ENCODE results near the gene KRTAP5-3.
"Not testable (repeated sequence)": the region's sequence is repeated elsewhere in the genome, so short reads cannot be mapped to it uniquely, and the experiment has no call there.

KRTAP5-3 gene

DNA sequence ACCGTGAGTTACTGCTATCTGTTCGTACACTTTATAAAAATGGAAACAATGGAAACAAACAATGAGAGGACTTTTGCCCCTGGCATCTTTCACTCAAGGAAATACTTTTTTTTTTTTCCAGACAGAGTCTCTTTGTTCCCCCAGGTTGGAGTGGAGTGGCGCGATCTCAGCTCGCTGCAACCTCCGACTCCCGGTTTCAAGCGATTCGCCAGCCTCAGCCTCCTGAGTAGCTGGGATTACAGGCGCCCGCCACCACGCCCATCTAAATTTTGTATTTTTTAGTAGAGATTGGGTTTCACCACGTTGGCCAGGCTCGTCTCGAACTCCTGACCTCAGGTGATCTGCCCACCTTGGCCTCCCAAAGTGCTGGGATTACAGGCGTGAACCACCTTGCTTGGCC lies 32.5 kb downstream of the KRTAP5-3 start:
- not testable (repeated sequence) for DNase-seq

DNA sequence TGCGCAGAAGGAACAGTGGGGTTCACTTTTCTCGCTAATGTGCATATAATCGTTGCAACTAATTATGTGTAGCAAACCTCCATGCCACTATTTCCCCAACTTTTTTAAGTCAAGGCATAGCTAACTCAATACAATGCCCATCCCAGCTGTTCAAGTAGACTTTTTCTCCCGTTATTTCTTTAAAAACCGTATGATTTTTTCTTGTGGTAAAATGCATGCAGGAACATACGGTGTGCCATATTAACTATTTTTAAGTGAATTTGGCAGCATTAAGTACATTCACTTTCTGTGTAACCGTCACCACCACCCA lies 33.4 kb downstream of the KRTAP5-3 start:
- DNase-seq: no peak

DNA sequence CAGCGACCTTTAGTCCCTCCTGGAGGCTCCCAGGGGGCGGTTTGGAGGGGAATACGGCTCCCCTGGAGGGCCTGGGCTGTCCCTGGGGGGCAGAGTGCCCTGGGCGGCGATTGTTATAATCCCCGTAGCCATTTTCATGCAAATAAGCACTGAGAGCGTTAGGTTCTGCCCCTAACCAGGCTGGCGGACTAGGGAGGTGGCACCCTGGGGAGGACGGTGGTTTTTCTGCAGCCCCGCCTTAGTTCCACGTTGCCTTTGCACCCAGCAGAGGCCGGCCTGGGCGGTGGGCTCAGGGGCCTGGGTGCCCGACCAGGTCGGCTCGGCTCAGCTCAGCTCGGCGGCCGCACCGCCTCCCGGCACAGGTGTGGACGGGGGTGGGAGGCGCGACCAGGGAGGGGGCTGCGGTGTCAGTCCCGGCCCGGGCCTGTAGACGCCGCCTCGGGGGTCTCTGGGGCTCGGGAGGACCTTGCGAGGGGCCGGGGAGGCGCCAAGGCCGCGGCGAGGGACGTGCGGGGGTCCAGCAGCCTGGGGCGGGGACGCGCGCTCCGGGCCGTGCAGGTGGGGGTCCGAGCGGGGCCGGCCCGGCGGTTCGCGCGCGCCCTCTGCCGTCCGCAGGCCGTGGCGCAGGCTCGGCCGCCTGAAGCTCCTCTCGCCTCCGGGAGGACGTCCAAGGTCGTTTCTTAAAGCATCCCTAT lies 33.9 kb downstream of the KRTAP5-3 start:
- DNase-seq: peak; percentile 45 to 63

DNA sequence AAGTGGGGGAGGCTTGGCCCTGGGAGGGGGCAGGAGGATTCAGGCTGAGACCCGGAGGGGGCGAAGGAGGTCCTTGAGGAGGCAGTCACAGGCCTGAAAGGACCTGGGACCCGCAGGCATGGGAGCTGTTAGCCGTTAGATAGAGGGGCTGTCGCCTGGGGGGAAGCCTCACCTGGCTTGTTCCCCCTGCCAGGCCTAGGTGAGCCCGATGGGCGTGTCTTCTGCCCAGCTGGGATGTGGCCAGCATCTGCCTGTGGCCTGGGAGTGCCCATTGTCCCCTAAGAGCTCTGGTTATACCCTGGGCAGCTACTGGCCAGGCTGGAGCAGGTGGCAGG lies 34.4 kb downstream of the KRTAP5-3 start:
- no peak for DNase-seq

DNA sequence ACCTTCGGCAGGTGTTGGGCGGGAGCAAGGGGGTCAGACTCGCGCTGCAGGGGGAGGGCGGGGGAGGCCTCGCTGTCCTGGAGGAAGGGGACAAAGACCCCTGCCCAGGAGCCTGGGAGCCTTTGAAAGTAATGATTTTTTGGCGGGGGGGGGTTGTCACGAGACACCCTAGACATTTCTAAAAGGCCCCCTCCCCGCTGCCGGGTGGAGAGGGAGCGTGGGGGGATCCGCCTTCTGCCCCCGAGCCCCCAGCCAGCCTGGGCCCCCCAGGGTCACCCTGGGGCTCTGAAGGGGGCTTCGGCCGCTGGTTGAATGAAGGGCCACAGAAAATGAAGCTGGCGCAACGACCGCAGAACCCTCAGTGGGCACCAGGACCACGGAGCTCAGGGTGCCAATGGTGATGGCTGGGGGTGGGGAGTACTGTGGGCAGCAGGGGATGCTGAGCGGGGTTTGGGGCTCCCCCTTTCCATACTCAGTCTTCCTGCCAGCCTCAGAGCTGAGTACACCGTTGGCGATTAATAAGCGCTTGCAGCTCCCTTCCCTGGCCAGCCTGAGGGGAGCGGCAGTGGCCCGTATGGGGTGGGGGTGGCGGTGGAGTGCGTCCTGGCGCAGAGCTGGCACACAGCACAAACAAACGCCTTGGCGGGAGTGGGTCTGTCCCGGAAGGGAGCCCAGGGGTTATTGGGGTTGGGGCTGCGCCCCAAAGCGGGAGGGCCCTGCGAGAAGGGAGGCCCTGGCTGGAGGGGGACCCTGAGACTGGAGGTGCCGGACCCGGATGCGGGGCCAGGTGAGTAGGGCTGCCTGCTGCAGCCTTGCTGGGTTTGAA lies 35.0 kb downstream of the KRTAP5-3 start:
- DNase-seq: no peak

DNA sequence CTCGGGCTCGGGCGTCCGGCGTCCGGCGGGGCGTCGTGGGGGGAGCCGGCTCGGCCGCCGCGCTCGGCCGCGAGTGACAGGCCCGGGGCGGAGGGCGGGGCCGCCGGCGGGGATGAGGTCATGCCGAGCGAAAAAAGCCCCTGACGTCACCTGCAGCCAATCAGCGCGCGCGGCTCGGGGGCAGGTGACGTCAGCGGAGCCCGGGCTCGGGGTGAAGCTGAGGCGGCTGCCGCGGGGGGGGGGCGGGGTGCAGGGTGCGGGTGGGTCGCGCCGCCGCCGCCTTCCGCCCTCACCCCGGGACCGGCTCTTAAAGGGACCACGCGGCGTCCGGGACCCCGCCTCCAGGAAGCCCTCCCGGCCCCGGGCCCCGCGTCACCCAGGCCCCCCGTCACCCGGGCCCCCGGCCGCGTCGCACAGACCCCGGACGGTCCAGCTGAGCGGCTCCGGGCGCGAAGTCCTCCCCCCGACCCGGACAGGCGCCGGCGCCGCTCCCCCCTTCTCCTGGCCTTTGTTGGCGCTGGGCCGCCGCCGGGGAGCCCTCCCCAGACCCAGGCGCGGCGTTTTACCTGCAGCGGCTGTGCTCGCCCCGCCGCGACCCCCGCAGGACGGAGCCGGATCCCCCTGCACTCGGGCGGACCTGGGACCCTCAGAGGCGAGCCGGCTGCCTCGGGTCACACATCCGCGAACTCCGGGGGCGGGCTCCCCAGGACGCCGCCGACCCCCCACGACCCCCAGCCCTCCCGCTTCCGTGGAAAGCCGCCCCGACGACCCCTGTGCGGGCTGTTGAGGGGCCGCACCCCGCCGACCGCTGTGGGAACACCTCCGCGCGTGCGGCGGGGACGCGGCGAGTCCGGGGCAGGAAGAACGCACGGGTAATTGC lies 35.8 kb downstream of the KRTAP5-3 start, which contains the start of gene DUSP8:
TSS of gene DUSP8 (minus strand) at position 75 of the 880 bp plus-strand sequence. CDS start 6,445 bp downstream, outside the sequence.
- DNase-seq: peak; percentile 84 to 87

DNA sequence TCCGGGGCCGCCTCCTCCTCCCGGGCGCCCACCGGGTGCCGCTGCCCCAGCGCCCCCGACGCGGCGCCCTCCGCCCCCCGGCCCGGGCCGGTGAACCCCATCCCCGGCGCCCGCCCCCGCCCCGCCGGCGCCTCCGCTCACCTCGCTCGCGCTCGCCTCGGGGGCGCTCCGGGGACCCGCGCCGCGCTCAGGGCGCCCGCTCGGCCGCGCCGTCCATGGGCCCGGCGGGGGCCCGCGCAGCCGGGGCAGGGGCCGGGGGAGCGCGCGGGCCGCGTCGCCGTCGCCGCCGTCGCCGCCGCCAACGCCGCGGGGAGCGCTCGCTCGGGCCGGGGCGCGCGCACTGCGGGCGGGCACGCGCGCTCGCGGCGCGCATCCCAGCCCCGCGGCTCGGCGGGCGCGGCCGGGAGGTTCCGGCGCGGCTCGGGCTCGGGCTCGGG lies 36.5 kb downstream of the KRTAP5-3 start:
- no peak for DNase-seq

DNA sequence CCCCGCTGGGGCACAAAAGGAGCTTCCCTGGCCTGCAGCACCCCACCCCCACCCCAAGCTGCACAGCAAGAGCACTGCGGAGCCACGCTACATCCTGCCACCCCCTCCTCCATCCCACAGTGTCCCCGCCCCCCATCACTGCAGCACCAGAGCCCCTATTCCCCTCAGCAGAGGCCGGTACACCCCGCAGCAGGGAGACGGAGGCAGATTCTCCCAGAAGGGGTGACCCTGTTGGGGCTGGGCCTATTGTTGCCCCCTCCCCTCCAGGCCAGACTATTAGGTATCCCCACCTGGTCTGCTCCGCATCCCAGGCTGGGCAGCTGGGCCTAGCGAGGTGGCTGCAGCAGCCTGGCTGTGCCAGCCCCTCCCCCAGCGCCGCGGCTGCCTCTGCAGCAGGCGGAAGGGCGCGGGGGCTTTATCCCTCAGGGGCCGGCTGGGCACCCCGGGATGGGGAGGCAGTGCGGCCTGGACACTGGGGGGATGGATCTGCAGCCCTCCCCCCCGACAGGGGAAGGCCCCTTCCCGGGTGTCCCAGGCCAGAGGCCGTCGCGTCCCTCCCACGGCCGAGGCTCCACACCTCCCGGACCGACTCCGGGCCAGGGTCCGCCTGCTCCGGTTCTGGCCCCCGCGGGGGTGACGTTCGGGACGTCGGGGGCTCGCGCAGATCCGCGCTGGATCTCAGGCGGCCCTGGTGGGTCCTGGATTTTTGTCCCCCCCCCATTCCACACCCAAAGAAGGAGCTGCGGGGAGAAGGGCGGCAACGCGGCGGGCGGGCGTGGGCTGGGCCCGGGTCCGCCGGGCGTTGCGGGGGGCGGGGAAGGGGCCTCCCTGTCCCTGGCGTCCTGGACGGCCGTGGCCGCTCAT lies 37.1 kb downstream of the KRTAP5-3 start:
- DNase-seq: no peak

DNA sequence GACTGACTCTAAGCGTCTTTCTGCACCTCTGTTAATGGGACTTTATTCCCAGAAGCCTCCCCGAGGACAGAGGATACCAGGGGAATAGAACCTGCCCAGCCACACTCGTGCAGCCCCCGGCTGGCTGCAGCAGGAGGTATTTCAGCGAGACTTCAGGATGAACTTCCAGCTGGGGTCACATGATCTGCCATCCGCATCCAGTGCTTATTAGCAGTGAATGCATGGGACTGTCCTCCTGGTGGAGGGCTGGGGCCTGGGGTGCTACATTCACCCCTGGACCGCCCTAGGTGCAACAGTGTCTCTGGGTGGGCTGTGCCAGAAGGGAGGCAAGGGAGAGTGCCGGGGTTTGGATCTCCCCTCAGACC lies 37.8 kb downstream of the KRTAP5-3 start:
- DNase-seq: no peak

DNA sequence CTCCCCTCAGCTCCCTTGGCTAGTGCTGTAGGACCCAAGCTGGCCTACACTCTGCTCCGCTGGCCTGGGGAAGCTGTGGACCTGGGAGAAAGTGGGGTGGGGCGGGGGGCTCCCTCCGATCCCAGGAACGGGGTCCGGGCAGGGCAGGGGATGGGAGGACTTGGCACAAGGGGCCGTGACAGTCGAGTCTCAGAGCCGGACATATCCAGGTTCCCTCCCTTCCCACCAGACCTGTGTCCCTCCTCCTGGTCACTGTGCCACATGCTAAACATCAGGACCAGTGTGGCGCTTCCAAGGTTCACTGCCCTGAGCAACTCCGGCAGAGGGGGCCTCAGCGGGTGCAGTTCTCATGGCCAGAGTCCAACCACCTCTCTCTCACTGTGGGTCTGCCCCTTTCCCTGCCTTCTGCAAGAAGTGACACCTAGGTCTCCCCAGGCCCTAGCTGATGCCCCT lies 38.2 kb downstream of the KRTAP5-3 start:
- DNase-seq: no peak

DNA sequence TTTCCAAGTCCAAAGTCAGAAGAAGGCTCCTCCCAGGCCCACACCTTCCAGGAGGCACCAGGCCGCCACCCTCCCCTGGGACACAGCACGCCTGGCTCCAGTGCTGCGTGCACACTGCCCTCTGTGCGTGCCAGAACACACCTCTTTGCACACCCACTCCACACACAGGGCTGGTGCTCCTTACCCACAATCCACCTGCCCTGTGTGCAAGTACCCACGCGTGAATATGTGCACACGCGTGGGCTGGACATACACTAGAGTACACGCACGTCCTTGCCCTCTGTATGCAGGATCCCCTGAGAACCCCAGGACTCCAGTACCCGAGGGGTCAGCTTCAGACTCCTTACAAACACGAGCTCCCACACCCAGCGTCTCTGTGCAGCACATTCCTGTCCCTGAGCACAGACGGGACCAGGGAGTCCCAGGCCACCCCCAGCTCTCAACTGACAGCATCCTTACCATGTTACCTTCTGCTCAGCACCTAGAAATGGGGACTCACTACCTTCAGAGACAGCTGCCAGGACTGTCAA lies 38.9 kb downstream of the KRTAP5-3 start:
- no peak for DNase-seq

DNA sequence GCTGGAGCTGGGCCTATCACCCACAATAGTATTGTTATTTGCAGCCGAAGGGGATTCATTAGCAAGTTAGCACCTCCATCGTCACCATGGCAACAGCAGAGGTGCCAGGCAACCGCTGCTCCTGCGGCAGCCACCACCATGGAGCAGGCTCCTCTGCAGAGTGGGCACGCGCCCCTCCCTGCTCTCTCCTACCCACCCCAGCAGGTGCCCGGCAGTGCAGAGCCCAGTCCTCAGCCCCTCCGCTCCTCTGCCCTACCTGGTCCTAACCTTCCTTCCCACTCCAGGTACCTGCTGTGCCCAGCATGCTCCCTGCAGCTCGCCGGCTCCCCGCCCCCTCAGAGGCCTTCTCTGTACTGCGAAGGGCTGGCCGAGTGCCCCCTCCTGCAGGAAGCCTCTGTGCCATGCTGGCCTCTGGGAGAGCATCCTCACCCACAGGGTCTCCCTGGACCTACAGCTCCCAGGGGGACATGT lies 39.8 kb downstream of the KRTAP5-3 start:
- no peak for DNase-seq

DNA sequence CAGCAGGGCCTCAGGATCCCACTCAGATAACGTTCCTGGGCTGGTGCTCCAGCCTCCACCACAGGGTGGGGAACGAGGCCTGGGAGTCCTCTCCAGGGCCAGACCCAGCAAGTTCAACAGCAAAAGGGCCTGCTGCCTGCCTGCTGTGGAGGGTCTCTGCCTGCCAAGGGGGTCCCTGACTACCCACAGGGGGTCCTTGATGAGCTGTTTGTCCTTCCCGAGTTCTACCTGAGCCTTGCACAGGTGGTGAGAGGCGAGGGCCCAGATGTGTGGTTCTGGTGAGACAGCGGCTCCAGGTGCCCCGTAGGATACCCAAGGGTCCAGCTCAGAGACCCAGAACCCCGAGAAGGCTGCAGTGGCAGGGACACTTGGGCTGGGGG lies 40.6 kb downstream of the KRTAP5-3 start:
- no peak for DNase-seq

DNA sequence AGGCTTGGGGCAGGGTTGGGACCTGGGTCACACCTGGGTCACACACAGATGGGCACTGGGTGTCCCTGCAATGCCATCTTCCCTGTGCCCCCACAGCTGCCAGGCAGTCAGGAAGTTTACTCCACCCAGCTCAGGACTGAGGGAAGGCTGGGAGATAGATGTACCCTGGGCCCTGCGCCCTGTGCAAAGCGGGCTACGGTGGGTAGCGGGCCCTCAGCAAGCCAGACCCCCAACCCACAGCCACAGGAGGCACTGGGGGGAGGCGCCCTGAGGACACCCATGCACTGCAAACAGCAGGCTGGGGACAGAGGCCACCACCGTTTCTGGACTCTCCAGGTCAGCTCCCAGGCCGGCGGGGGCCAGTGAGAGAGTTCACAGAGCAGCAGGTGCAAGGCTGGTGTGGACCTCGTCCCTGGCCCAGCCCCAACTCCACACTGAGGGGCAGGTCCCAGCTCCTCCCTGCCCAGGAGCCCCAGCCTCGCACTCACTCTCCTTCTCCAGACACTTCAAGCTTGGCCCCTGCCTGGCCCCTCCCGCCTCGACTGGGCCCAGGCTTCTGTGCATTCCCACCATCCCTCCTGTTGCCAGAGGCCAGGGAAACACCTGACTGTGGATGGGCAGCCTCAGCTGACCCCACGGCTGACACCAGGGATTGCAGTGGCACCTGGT lies 41.1 kb downstream of the KRTAP5-3 start:
- no peak for DNase-seq

DNA sequence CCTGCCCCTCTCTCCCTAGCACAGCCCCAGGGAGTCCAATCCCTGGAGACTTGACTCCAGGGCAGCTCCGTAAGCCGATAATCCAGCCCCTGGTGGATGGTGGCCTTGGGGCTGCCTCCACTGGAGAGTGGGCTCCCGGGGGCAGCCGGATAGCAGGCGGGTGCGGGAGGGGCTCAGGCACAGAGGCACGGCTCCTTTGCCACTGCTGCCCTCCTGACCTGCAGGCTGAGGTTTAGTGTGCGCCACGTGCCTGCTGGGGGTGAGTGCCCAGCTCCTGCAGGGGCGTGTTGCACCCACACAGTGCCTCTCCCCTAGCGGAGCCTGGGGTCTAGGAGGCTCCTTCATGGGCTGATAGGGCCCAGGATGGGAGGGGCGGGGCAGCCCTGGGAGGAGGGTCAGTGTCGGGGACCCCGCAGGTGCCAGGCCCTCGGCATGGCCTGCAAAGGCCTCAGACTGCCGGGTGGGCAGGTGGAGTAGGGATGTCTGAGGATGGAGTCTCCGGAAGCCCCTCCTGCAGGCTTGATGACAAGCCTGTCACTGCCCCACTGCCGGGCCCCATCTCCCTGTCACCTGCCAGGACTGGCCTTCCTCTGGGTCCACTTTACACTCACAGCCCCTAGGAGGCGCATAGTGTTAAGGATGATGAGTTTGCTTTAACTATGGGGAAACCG lies 41.7 kb downstream of the KRTAP5-3 start:
- no peak for DNase-seq

DNA sequence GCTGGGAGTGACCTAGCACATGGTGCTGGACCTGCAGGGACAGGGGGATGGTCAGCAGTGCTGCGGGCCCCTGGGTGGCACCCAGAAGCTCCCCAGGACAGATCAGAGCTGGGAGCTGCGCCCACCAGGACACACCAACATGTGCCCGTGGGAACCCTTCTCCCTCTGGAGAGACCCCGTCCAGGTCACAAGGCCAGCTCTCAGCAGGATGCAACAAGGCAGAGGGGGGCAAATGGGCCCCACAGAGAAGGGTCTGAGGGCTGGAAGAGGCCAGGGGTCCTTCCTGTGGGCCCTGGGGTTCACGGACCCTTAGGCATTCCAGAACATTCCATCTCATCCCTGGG lies 42.4 kb downstream of the KRTAP5-3 start:
- DNase-seq: no peak

DNA sequence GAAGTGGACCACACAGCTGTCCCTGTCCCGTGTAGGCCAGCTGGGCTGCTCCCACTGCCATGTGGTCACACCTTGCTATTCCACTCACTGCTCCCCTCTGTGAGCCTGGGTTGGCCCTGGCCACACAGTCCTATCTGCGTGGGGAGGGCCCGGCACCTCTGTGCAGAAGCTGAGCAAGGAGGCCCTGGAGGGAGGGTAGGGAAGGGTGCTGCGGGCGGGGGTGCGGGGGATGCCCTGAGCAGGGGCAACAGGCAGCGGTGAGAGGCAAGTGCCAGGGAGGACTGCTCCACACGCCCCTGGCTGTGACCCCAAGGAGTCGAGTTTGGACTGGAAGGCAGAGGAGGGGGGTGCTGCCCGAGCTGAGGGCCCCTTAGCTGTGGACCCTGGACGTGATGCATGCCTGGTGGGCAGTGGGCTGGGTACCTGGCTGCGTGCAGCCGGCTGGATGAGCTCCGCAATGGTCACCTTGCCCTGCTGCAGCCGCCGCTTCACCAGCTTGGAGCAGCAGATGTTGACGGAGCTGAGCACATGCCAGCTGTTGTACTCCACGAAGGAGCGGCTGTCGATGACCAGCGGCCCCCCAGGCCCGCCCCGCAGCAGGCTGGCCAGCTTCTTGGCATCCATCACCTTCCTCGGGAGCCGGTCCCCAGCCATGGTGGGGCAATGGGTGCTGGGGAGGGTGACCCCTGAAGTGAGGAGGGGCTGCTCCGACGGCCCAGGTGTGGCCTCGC lies 42.9 kb downstream of the KRTAP5-3 start:
- no peak for DNase-seq

DNA sequence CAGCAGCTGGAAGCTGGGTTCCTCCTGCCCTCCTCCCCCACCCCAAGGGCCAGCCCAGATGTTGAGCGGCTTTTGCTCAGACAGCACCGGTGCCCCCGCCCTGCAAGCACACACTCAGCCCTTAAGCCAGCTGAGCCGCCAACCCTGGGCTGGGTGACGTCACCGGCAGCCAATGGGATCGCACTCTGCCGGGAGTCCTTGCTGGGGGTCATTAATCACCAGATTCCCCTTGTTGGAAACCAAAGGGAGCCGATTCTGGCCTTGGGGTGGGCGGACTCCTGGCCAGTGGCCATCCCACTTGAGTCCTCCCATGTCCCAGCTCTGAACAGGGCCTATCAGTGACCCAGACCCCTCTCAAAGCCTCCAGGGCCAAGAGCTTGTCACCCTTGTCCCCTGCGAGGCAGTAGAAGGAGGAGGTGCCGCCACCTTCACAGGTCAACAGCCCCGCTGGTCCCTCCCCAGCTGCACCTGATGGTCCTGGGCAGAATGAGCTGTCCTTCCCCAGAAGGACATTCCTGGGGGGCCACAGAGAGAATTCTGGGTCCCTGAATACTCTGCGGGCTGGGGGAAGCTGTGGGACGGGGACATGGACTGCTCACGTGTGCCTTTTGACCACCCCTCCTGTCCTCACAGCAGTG lies 43.6 kb downstream of the KRTAP5-3 start:
- DNase-seq: no peak

DNA sequence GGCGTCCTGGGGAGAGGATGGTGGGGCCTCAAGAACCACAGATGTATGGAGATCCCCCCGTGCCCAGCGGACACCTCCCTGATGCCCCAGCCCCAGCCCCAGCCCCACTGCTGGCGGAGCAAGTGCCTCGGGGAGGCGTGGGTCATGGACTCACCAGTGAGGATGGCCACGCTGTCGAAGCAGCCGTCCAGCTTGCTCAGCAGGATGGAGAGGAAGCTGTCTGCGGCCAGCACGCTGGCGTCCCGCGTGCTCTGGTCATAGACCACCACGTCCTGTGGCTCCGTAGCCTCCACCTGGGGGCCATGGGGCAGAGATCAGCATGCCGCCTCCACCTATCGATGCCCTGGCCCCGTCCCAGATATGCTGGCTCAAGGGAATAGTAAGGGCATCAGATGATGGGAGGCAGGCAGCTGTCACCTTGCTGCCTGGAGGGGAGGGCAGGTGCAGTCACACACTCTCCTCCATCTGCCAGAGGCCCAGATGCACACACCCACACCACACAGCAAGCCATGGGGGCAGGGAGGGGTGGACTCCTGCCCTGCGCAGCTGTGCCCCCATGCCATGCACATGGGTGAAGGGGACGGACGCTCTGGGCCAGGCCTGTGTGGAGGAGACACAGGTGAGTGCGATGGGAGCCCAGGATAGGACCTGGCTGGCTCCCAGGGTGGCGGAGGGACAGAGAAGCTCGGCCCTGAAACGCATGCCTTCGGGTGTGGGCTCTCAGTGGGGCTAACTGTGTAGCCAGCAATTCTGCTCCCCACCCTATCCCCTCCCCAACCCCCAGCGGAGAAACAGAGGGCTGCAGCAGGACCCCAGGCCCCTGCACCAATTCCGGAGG lies 44.3 kb downstream of the KRTAP5-3 start:
- no peak for DNase-seq
